NCI-H2081 treated with DMSO at 0.1 percent for 48 hours (cell line): ENCODE results near the gene CT47A1.
"Not testable (repeated sequence)": the region's sequence is repeated elsewhere in the genome, so short reads cannot be mapped to it uniquely, and the experiment has no call there.

ENCODE experiments used
- DNase-seq: peaks from one replicate; lab custom pipeline; 2025; lab: John Stamatoyannopoulos, UW

CT47A1 gene

DNA sequence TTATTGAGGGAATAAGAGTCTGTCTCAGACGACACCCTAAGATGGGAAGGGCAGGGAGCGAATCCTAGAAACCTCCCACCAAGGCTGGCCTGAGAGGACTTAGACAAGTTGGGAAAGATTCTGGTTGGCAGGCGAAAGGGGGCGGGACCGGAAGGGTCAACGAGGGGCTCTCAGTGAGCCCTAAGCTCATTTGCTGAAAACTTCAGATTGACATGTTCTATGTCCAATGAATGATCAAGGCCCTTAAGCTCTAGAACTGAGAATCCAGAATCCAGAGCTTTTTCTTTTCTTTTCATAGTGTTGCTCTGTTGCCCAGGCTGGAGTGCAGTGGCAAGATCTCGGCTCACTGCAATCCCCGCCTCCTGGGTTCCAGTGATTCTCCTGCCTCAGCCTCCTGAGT lies at the start of gene CT47A1:
TSS of gene CT47A1 (minus strand) at position 101 of the 400 bp plus-strand sequence. CDS start 231 bp downstream, outside the sequence.
- DNase-seq = not testable (repeated sequence)

DNA sequence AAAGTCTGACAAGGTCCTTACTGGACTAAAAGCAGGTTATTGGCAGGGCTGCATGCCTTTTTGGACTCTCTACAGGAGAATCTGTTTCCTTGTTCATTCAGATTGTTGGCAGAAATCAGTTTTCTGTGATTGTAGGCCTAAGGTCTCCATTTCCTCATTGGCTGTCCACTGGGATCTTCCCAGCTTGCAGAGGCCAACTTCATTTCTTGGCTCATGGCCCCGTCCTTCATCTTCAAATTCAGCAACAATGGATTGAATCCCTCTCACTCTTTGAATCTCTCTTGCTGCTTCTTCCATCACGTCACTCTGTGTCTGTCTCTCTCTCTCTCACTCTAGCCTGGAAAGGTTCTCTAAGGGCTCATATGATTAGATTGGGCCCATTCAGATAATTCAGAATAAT lies 47.0 kb upstream of the CT47A1 start:
- DNase-seq = no peak

GRCh38 chrX:121030083-121030482 lies 44.5 kb upstream of the CT47A1 start:
- DNase-seq = no peak

GRCh38 chrX:121028419-121028818 lies 42.9 kb upstream of the CT47A1 start:
- DNase-seq = no peak

- no peak for DNase-seq
Observed at GRCh38 chrX:121014826-121015225, 29.3 kb upstream of the CT47A1 start.

GRCh38 chrX:121013897-121014455 lies 28.4 kb upstream of the CT47A1 start:
- no peak for DNase-seq

DNA sequence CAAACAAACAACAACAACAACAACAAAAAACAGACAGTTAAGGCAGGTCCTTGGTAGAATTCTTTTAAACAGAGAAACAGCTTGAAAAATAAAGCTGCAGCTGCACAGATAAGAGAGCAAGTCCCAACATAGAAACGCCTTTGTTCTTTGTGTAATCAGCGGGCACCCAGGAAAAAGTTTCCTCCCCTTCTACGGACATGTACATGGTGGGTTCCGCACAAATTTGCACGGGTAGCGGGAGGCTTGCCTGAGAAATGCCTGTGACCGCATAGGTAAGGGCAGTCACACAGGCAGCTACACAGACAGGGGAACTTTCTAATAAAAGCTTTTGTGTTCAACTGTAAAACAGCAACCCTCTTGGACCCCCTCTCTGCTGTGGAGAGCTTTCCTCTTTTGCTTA lies 25.7 kb upstream of the CT47A1 start:
- no peak for DNase-seq

DNA sequence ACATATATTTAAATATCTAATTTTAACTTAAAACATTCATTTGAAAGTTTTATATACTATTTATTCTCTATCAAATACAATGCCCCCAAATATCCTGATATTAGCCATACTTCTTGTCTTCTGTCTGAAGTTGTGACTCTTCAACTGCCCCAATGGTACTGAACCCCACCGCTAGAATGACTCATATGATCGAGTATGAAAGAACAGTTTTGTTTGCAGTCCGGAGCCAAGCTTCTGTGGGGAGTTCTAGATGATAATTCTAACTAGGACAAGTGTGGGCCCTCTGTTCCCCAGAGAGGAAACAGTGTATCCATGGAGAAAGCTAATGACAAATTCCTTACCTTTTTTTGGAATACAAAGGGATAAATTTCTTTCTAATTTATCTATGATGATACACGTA lies 24.7 kb upstream of the CT47A1 start:
- DNase-seq = no peak

DNA sequence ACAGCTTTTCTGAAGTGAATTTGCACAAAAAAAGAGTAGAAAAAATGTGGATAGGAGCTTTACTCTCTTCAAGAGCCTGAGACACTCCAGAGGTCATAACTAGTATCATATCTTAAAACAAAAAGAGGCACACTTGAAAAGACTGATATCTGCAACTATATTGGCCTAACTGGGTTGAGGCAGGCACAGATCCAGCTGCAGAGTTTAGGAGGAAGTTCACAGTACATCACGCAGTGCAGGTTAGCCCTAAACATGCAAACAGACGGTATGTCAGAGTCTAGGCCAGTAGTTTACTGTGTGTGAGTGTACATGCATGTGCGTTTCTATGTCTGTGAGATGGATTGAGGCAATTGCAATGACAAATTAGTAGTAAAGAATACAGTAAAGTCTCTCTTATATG lies 24.2 kb upstream of the CT47A1 start:
- DNase-seq = no peak

GRCh38 chrX:121008920-121009319 lies 23.4 kb upstream of the CT47A1 start:
- DNase-seq = no peak

GRCh38 chrX:121000589-121000988 lies 15.0 kb upstream of the CT47A1 start:
- no peak for DNase-seq

DNA sequence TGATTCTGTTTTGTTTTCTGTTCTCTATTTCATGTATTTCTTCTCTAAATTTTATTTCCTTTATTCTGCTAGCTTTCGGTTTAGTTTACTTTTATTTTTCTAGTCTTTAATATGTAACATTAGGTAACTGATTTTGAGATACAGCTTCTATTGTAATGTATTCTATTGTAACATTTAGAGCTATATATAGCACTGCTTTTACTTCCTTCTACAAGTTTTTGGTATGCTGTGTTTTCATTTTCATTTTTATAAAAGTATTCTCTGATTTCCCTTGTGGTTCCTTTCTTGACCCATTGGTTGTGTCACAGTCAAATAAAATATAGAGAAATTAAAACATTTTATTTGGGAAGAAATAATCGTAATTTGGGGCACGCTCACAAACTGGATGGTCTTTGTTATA lies 13.9 kb upstream of the CT47A1 start:
- no peak for DNase-seq

- DNase-seq = not testable (repeated sequence)
Observed at GRCh38 chrX:120956500-120956899, 29.1 kb downstream of the CT47A1 start, which contains the start of gene CT47A7. Gene CT47A7, minus strand, starts transcription at chrX:120956600. Its CDS starts 255 bp downstream, at chrX:120956345.
